CD4-positive, alpha-beta memory T cell (primary cell): Measurements from ENCODE around the gene ABHD2. TPM values are rescaled to one million over a fixed set of nuclear protein-coding genes. Genes with fewer than 3 reads are reported as not detected.

ENCODE experiments used
- CTCF ChIA-PET: fragments of 350-600 bp; sonication (Branson Sonifier 250); formaldehyde crosslinking; loops from one replicate; lab custom pipeline; 2021; ENCODE audit warnings: inconsistent platforms; ENCODE audit not compliant: partially characterized antibody; lab: Charles Lee
- POLR2A ChIA-PET: fragments of 350-600 bp; sonication (Branson Sonifier 250); formaldehyde crosslinking; loops from one replicate; lab custom pipeline; 2021; ENCODE audit not compliant: partially characterized antibody; lab: Charles Lee
- DNase-seq, 5 donors: peaks; one replicate each; pipeline versions ENCODE4 v3.0.0 to v3.0.0-alpha.2; 2020 to 2022; ENCODE audit warnings: mixed read lengths in 1 of 5
- H3K27ac ChIP-seq: one replicate; pipeline ENCODE4 v1.7.0; 2013; ENCODE audit warnings: low read depth, low read length
- H3K27me3 ChIP-seq: 2 replicates; pipeline ENCODE4 v1.7.0; 2013; ENCODE audit warnings: mild to moderate bottlenecking, low read length, moderate library complexity; ENCODE audit not compliant: insufficient read depth
- H3K36me3 ChIP-seq: 2 replicates; pipeline ENCODE4 v1.7.0; 2013; ENCODE audit warnings: mild to moderate bottlenecking, low read length, moderate library complexity; ENCODE audit not compliant: insufficient read depth
- H3K4me1 ChIP-seq: 2 replicates; pipeline ENCODE4 v1.7.0; 2013; ENCODE audit warnings: mild to moderate bottlenecking, low read length, moderate library complexity; ENCODE audit not compliant: insufficient read depth
- H3K4me3 ChIP-seq, 2 donors: one replicate each; pipeline ENCODE4 v1.7.0; 2013; ENCODE audit warnings: low read length in 2 of 2, mild to moderate bottlenecking in 1 of 2
- H3K9me3 ChIP-seq, 2 donors: one replicate each; pipeline ENCODE4 v1.7.0; 2013; ENCODE audit warnings: low read length in 2 of 2, control low read depth in 1 of 2; ENCODE audit not compliant: control insufficient read depth in 1 of 2
- H3K27ac Mint-ChIP-seq, 7 donors: one replicate each; pipeline ENCODE4 v1.8.0; 2020 to 2021; ENCODE audit warnings: mixed read lengths in 7 of 7, mild to moderate bottlenecking in 6 of 7, inconsistent platforms in 3 of 7, moderate library complexity in 3 of 7
- H3K27me3 Mint-ChIP-seq, 2 donors: one replicate each; pipeline ENCODE4 v1.8.0; 2020 to 2021; ENCODE audit warnings: mixed read lengths in 2 of 2
- H3K36me3 Mint-ChIP-seq, 2 donors: one replicate each; pipeline ENCODE4 v1.8.0; 2020 to 2021; ENCODE audit warnings: mixed read lengths in 2 of 2, inconsistent platforms in 1 of 2, mild to moderate bottlenecking in 1 of 2
- H3K4me1 Mint-ChIP-seq, 4 donors: one replicate each; pipeline ENCODE4 v1.8.0; 2020 to 2021; ENCODE audit warnings: mixed read lengths in 4 of 4, mild to moderate bottlenecking in 1 of 4
- H3K4me3 Mint-ChIP-seq, 8 donors: one replicate each; pipeline ENCODE4 v1.8.0; 2020 to 2021; ENCODE audit warnings: mixed read lengths in 8 of 8, mild to moderate bottlenecking in 7 of 8, moderate library complexity in 6 of 8, inconsistent platforms in 3 of 8
- H3K9me3 Mint-ChIP-seq, 8 donors: one replicate each; pipeline ENCODE4 v1.8.0; 2020 to 2021; ENCODE audit warnings: mixed read lengths in 8 of 8, mild to moderate bottlenecking in 5 of 8, inconsistent platforms in 3 of 8, moderate library complexity in 1 of 8
- intact Hi-C: fragments of 100-400 bp; cut with micrococcal nuclease; formaldehyde crosslinking; loops from one replicate; pipeline ENCODE4 v1.15.1; 2023
- polyA plus RNA-seq, 2 donors: library from polyadenylated mRNA; unstranded; fragments of 300-500 nt; fragmentation: Illumina TruSeq; gene quantifications; one replicate each; pipeline ENCODE4 v1.2.3, GENCODE V29; 2021
- total RNA-seq, 2 experiments: library from RNA; stranded (reverse); gene quantifications; one replicate each; pipeline ENCODE4 v1.2.3, GENCODE V29; 2021

The ABHD2 gene
- total and polyA plus RNA-seq, 4 experiments from 2014 or later, result 12.7 to 68.9 (median 46.6) TPM

DNA sequence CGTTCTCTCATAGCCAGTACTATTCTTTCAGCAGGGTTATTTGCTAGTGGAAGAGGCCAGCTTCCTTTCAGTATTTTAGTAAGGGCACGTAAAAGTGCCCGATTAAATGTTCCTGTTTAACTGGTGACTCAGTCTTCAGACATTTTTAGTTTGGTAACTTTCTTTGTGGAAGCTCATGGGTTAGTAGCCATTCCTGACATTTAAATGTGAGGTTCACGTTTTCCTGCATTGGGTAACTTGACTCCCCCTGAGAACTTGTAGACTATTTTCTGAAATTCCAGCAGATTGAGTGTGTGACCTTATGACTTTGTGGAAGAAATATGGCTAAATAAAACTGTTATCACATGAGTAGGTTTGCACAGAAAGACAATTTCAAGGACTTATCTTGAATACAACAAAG, 16.9 kb downstream of the ABHD2 start:
- Mint-ChIP-seq H3K27me3 (no peaks in the 10 kb centered on the region), H3K27ac (peak overlapping the region in 1 of 7 donors; percentile 29), H3K36me3 (peaks cover 23 to 31% of the 10 kb centered on the region in 2 donors), H3K4me1 (peaks cover 17 to 41% (median 24%) of the 10 kb centered on the region in 4 donors), H3K4me3 (no peak overlapping the region), H3K9me3 (no peaks in the 10 kb centered on the region)
- H3K9me3 ChIP-seq, result no peaks in the 10 kb centered on the region
- no peaks in the 10 kb centered on the region for H3K27me3 ChIP-seq
- POLR2A ChIA-PET, result interaction anchor here (2.6 kb wide), 1 partner anchor 14 kb away, joined by 11 read pairs; no protein-coding TSS in a partner anchor
- peaks cover 13% of the 10 kb centered on the region for H3K36me3 ChIP-seq
- CTCF ChIA-PET, result interaction anchor here (1.8 kb wide), 1 partner anchor 25 kb away, joined by 5 read pairs; no protein-coding TSS in a partner anchor
- H3K27ac ChIP-seq, result no peak overlapping the region
- peaks cover 13% of the 10 kb centered on the region for H3K4me1 ChIP-seq
- no peak overlapping the region for H3K4me3 ChIP-seq
- no peak for DNase-seq
- intact Hi-C loops, result no loop called here

DNA sequence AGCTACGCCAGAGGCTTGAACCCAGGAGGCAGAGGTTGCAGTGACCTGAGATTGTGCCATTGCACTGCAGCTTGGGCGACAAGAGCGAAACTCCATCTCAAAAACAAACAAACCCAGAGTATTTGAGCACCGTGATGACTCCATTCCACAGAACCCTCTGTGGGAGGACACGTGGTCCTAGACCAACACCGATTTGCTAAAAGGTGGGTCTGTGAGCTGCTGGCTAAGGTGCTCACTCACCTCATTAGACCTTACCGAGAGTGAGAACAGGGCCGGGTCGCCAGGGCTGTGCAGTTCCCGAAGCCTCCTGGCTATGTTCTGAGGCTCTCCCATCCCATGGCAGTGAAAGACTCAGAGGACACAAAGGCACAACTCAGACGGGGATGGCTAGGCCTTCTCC, 17.9 kb downstream of the ABHD2 start:
- no peak for DNase-seq
- POLR2A ChIA-PET, result interaction anchor here (1.1 kb wide), 1 partner anchor 9 kb away, joined by 3 read pairs; no protein-coding TSS in a partner anchor
- Histone ChIP-seq H3K36me3 (peaks cover 13% of the 10 kb centered on the region), H3K4me3 (no peak overlapping the region), H3K4me1 (peaks cover 7% of the 10 kb centered on the region), H3K9me3 (no peaks in the 10 kb centered on the region), H3K27ac (no peak overlapping the region), H3K27me3 (no peaks in the 10 kb centered on the region)
- H3K27ac Mint-ChIP-seq, result no peak overlapping the region
- CTCF ChIA-PET, result no interaction called here
- H3K9me3 Mint-ChIP-seq, result no peaks in the 10 kb centered on the region
- H3K4me3 Mint-ChIP-seq, result no peak overlapping the region
- H3K27me3 Mint-ChIP-seq, result no peaks in the 10 kb centered on the region
- intact Hi-C loops, result no loop called here
- peaks cover 19 to 41% (median 25%) of the 10 kb centered on the region in 4 donors for H3K4me1 Mint-ChIP-seq
- peaks cover 20 to 31% of the 10 kb centered on the region in 2 donors for H3K36me3 Mint-ChIP-seq

DNA sequence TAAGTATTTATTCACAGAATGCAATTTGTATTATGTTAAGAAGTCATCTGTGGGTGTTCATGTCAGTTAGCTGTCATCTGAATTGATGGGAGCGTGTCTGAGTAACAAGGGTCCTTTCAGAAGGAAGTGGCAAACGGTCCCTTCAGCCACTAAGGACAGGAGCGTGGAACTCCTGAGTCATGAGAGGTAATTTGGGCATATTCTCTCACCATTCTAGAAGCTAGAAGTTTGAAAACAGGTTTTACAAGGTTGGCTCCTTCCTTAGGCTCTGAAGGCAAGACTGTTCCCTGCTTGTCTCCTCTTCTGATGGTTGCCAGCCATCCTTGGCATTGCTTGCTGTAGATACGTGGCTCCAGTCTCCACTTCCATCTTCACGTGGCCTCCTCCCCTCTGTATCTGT, 19.7 kb downstream of the ABHD2 start:
- peak overlapping the region in 3 of 7 donors; percentile 15 to 53 (median 42) for H3K27ac Mint-ChIP-seq
- Histone ChIP-seq H3K36me3 (peaks cover 13% of the 10 kb centered on the region), H3K9me3 (no peaks in the 10 kb centered on the region), H3K4me3 (no peak overlapping the region), H3K27me3 (no peaks in the 10 kb centered on the region), H3K4me1 (peaks cover 24% of the 10 kb centered on the region), H3K27ac (no peak overlapping the region)
- intact Hi-C loops, result no loop called here
- CTCF ChIA-PET, result interaction anchor here (0.5 to 2.4 kb wide), 4 partner anchors 16 to 92 kb away, joined by 3 to 15 read pairs (median 5); no protein-coding TSS in a partner anchor
- no peaks in the 10 kb centered on the region for H3K9me3 Mint-ChIP-seq
- no peak for DNase-seq
- no peak overlapping the region for H3K4me3 Mint-ChIP-seq
- POLR2A ChIA-PET, result no interaction called here
- H3K36me3 Mint-ChIP-seq, result peaks cover 12 to 23% of the 10 kb centered on the region in 2 donors
- H3K27me3 Mint-ChIP-seq, result no peaks in the 10 kb centered on the region
- peaks cover 26 to 55% (median 31%) of the 10 kb centered on the region in 4 donors for H3K4me1 Mint-ChIP-seq

DNA sequence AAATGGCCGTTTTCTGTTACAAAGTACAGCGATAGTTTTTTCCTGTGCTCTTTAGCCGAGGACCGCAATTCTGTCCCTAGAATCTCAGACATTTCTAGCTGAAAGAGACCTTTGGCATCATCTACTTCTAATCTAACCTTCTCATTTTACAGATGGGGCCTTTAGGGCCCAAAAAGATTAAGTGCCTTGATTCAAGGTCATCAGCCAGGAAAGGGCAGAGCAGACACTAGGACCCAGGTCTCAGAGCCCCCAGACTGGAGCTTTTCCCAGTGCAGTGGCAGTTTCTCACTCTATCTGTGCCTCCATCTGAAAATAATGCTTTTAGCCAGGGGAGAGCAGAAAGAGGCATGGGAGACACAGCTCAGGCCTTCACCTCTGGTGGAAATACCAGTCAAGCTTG, 20.6 kb downstream of the ABHD2 start:
- no peaks in the 10 kb centered on the region for H3K9me3 ChIP-seq
- H3K36me3 Mint-ChIP-seq, result peaks cover 12 to 30% of the 10 kb centered on the region in 2 donors
- DNase-seq, result no peak
- H3K27me3 ChIP-seq, result no peaks in the 10 kb centered on the region
- no peak overlapping the region for H3K4me3 Mint-ChIP-seq
- no peaks in the 10 kb centered on the region for H3K9me3 Mint-ChIP-seq
- ChIA-PET POLR2A (interaction anchor here (0.9 kb wide), 1 partner anchor 17 kb away, joined by 3 read pairs; no protein-coding TSS in a partner anchor), CTCF (interaction anchor here (0.7 to 2.4 kb wide), 3 partner anchors 17 to 98 kb away, joined by 3 to 15 read pairs (median 5); no protein-coding TSS in a partner anchor)
- intact Hi-C loops, result no loop called here
- peaks cover 29 to 59% (median 37%) of the 10 kb centered on the region in 4 donors for H3K4me1 Mint-ChIP-seq
- no peak overlapping the region for H3K27ac ChIP-seq
- H3K36me3 ChIP-seq, result peaks cover 8% of the 10 kb centered on the region
- no peak overlapping the region for H3K4me3 ChIP-seq
- no peak overlapping the region for H3K27ac Mint-ChIP-seq
- H3K27me3 Mint-ChIP-seq, result no peaks in the 10 kb centered on the region
- peaks cover 25% of the 10 kb centered on the region for H3K4me1 ChIP-seq

DNA sequence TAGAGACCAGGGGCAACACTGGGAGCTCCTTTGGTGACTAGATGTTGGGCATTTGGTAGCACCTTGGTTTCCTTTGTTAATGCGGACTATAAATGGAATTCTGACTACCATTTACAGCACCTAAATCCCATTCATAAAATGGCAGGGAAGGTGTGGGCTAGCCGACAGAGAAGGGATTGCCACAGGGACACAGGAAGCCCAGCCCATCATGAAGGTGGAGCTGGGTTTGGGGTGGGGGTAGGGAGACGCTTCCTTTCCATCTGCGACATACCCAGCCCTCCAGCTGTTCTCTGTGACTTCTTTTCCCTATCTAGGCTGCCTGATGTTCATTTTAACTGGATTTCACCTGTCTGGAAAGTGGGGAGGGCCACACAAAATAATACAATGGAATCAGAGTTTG, 21.0 kb downstream of the ABHD2 start:
- Mint-ChIP-seq H3K9me3 (no peaks in the 10 kb centered on the region), H3K36me3 (peaks cover 8 to 31% of the 10 kb centered on the region in 2 donors), H3K27me3 (no peaks in the 10 kb centered on the region), H3K27ac (peak overlapping the region in 1 of 7 donors; percentile 18), H3K4me1 (peaks cover 31 to 59% (median 39%) of the 10 kb centered on the region in 4 donors), H3K4me3 (no peak overlapping the region)
- H3K4me1 ChIP-seq, result peaks cover 25% of the 10 kb centered on the region
- POLR2A ChIA-PET, result interaction anchor here (0.9 kb wide), 1 partner anchor 18 kb away, joined by 3 read pairs; no protein-coding TSS in a partner anchor
- intact Hi-C loops, result no loop called here
- DNase-seq, result no peak
- no peak overlapping the region for H3K27ac ChIP-seq
- CTCF ChIA-PET, result interaction anchor here (0.7 to 2.4 kb wide), 2 partner anchors 20 to 97 kb away, joined by 3 to 15 read pairs; no protein-coding TSS in a partner anchor
- peaks cover 4% of the 10 kb centered on the region for H3K36me3 ChIP-seq
- H3K27me3 ChIP-seq, result no peaks in the 10 kb centered on the region
- H3K9me3 ChIP-seq, result no peaks in the 10 kb centered on the region
- no peak overlapping the region for H3K4me3 ChIP-seq

DNA sequence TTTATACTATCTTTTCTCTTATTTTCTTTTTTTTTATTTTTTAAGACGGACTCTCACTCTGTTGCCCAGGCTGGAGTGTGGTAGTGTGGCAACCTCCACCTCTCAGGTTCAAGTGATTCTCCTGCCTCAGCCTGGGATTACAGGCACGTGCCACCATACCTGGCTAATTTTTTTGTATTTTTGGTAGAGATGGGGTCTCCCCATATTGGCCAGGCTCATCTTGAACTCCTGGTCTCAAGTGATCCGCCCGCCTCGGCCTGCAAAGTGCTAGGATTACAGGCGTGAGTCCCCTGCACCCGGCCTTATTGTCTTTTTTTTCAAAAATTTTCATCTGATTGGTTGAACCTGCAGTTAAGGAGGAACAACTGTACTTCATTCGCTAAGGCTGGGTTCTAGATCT, 21.8 kb downstream of the ABHD2 start:
- Histone ChIP-seq H3K36me3 (no peaks in the 10 kb centered on the region), H3K9me3 (no peaks in the 10 kb centered on the region), H3K4me3 (no peak overlapping the region), H3K4me1 (peaks cover 25% of the 10 kb centered on the region), H3K27me3 (no peaks in the 10 kb centered on the region), H3K27ac (no peak overlapping the region)
- H3K27me3 Mint-ChIP-seq, result no peaks in the 10 kb centered on the region
- POLR2A ChIA-PET, result no interaction called here
- no peak overlapping the region for H3K4me3 Mint-ChIP-seq
- intact Hi-C loops, result no loop called here
- no peaks in the 10 kb centered on the region for H3K9me3 Mint-ChIP-seq
- H3K27ac Mint-ChIP-seq, result no peak overlapping the region
- CTCF ChIA-PET, result interaction anchor here (0.8 kb wide), 1 partner anchor 10 kb away, joined by 3 read pairs; no protein-coding TSS in a partner anchor
- peaks cover 10 to 30% of the 10 kb centered on the region in 2 donors for H3K36me3 Mint-ChIP-seq
- DNase-seq, result no peak
- H3K4me1 Mint-ChIP-seq, result peaks cover 32 to 59% (median 39%) of the 10 kb centered on the region in 4 donors

DNA sequence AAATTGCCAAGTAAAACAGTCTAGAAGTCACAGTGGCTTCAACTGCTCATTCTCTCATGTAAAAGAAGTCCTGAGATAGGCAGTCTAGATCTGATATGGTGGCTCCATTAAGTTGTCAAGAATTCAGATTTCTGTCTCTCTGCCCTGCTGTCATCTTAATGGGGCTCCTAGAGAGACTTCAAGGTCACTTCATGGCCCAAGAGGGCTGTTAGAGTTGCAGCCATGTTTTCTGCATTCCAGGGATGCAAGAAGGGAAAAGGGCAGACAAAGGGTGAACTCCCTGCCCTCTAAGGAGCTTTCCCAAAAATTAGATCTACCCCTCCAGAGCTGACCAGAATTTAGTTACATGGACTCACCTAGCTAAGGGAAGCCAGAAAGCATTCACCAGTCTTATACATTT, 23.1 kb downstream of the ABHD2 start:
- Histone ChIP-seq H3K27me3 (no peaks in the 10 kb centered on the region), H3K4me3 (no peak overlapping the region), H3K9me3 (no peaks in the 10 kb centered on the region), H3K36me3 (peaks cover 10% of the 10 kb centered on the region), H3K4me1 (peaks cover 25% of the 10 kb centered on the region), H3K27ac (no peak overlapping the region)
- no peaks in the 10 kb centered on the region for H3K27me3 Mint-ChIP-seq
- intact Hi-C loops, result no loop called here
- no peaks in the 10 kb centered on the region for H3K9me3 Mint-ChIP-seq
- H3K4me3 Mint-ChIP-seq, result peak overlapping the region in 1 of 8 donors; percentile 30
- POLR2A ChIA-PET, result interaction anchor here (2.5 kb wide), 1 partner anchor 21 kb away, joined by 8 read pairs; no protein-coding TSS in a partner anchor
- peaks cover 28 to 56% (median 35%) of the 10 kb centered on the region in 4 donors for H3K4me1 Mint-ChIP-seq
- peaks cover 14 to 36% of the 10 kb centered on the region in 2 donors for H3K36me3 Mint-ChIP-seq
- CTCF ChIA-PET, result interaction anchor here (1.2 to 2.6 kb wide), 5 partner anchors 18 to 213 kb away, joined by 3 to 12 read pairs (median 6); partner anchors contain the start of gene ABHD2
- H3K27ac Mint-ChIP-seq, result peak overlapping the region in 3 of 7 donors; percentile 24 to 62 (median 30)
- DNase-seq, result no peak
